NCI-H1436 (cell line): ENCODE data around the gene BRD1.

Experiments used
- DNase-seq: peaks from one replicate; lab custom pipeline; 2025; lab: John Stamatoyannopoulos, UW

BRD1 gene

DNA sequence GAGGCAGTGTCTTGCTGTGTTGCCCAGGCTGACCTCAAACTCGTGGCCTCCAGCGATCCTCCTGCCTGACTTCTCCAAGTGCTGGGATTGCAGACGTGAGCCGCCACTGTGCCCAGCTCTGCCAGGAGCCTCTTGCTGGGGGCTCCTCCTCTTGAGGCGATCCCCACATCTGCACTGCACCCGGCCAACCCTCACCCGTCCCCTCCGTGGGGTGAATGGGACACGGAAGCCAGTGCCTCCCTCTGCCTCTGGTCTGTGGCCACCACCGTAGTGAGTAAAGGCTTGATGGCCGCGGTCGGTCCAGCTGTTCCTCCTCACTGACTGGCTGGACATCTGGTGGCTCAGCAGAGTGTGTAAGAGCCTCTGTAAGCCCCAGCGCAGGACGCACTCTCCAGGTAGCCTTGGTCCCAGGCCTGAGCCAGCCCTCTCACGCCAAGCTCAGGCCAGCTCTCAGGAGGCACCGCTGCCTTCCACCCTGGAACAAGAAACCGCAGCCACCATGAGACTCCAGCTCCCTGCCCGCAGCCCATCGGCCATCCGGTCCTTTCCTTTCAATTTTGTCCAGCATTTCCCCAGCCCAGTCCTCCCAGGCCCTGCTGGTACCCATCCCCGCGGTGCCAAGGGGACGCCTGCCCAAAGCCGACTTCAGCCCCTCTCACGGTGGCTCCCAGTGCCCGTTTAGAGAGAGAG, 100.3 kb downstream of the BRD1 start:
- no peak for DNase-seq

DNA sequence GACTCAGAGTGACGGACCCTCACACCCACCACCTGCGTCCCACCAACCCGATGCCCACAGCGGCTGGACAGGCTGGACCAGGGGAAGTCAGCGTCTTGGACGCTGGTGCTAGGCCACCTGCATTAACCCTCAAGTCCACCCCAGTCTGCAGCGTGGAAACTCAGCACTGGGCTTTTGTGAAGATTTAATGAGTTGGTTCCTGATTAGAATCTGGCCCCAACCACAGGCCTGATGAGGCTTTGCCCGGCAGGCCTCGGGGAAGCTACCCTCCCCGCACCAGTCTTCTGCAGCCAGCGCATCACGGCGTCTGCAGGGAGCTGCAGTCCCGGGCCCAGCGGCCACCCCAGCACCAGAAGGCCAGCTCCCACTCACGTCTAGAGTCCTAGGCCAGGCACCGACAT, 101.0 kb downstream of the BRD1 start:
- DNase-seq = no peak

DNA sequence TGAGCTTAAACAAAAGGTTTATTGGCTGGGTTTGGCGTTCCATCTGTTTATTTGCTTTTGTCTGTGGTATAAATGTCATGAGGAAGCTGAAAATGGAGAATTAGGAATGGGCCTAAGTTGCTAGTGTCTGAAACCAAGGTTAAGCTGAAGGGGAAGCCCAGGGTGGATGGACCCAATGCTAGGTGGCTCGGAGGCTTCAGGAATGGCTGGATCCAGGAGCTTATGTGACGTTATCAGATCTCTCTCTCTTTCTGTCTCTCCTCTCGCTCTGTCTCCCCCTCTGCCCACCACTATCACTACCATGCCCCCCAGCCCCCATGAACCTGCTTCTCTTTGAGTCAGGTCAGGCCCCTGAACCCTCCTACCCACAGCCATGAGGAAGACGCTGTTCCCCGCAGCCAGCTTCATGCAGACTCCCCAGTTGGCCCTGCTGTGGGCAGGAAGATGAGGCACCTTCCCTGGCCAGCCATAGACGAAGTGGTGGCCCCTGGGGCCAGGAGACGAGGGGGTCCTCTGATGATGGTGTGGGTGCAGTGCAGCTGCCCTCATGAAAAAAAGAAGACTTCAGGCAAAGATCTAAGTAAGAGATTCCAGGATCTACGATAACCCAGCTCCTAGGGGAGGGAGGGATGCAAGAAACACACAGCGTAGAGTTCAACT, 101.5 kb downstream of the BRD1 start:
- DNase-seq = no peak

DNA sequence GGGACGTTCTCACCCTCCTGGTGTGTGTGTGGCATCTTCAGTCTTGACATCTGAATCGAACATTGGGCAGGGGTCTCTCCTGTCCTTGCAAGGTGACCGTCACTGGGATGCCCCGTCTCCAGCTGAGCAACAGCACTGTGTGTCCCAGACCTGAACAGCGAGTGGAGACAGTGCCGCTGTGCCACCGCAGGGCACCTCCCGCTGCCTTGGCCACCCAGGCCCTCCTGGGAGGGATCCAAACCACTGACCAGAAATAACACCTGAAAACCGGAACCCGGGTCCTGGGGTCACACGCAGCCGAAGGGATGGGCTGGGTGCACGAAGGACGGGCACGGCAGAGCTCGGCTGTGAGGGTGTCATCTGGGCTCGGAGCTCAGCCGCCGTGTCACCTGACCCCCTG, 102.2 kb downstream of the BRD1 start:
- no peak for DNase-seq

DNA sequence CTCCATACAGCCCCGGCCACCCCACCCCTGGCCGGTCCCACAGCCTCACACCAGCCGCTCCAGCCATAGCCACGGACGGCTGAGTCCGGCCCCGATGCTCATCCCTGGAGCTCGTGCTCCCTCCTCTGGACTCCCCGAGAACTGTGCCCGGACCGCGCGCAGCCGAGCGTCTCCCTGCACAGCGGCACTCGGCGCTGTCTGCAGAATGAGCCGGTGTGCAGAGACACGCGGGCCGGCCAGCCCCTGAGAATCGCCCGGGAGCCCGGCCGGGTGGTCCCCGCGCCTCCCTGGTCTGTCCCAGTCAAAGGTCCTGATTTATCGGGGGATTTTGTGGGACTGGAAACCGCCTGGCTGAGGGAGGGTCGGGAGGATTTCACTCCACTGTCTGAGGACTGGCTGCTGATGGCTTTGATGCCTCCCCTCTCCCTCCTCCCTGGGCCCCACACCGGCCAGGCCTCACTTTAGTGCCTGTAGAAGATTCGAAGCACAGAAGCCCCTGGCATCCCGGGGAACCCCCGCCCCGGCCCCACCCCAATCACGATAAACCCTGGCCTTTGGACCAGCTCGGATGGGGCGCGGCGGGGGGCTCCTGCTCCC, 102.7 kb downstream of the BRD1 start:
- peak; percentile 36 for DNase-seq

DNA sequence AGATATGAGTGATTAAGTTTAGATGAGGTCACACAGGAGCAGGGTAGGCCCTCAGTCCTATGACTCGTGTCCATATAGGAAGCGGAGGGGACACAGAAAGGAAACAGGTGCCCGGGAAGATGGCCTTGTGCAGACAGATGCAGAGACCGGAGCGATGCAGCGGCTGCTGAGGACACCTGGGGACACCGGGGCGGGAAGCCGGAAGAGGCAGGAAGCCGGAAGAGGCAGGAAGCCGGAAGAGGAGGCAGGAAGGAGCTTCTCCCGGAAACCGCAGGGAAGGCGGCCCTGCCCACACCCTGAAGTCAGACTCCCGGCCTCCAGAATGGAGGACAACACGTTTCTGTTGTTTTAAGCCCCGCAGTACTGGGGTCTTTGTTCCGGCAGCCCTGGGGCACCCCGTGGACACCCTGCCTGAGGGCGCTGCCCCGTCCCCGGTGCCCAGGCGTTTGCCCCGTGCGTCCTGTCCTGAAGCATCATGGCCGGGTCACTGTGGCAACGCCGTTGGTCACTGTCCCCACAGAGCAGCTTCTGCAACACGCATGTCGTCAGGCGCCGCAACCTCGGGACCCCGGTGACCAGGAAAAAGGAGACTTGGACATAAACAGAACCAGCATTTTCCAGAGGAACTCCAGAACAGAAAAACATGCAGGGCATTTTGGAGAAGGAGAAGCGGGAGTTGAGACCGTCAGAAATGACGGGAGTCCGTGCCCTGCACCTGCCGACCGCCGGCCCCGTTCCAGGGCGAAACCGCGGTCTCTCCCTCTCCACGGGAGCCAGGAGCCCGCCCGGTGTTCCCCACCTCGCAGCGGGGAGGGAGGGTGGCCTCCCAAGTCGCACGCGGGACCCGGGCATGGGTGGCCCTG, 103.4 kb downstream of the BRD1 start:
- no peak for DNase-seq

DNA sequence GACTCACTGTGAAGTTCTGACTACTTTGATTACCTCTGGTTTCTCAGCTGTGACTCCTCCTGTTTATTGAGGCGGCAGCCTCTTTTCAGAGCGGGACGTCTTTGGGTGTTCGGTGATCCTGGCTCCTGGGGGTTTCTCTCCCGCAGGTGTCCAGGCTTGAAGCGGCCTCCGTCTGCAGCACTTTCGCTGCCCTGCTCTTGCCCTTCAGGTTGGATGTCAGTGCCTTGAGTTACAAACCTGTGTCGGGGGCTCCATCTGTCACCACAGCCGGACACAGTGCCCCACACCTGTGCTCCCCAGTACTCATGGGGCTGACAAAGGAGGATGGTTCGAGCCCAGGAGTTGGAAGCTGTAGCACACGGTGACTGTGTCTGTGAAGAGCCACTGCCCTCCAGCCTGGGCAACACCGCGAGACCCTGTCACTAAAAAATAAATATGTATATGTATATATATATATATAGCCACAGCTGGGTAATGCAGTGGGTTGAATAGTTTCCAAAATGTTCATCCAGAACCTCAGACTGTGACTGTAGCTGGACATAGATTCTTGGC, 104.1 kb downstream of the BRD1 start:
- no peak for DNase-seq
